Nephron progenitor cell (in vitro differentiated cells): ENCODE results near the gene INTS3.

ENCODE experiments used
- DNase-seq: peaks from one replicate; pipeline ENCODE4 v3.0.0; 2021
- H3K27ac Mint-ChIP-seq: 2 replicates; pipeline ENCODE4 v1.8.0; 2021; ENCODE audit warnings: mild to moderate bottlenecking, moderate library complexity, mixed read lengths
- H3K27me3 Mint-ChIP-seq: 2 replicates; pipeline ENCODE4 v1.8.0; 2021; ENCODE audit warnings: mild to moderate bottlenecking, low read depth, mixed read lengths; ENCODE audit not compliant: poor library complexity
- H3K36me3 Mint-ChIP-seq: 2 replicates; pipeline ENCODE4 v1.8.0; 2021; ENCODE audit warnings: low read depth, mixed read lengths
- H3K4me1 Mint-ChIP-seq: 2 replicates; pipeline ENCODE4 v1.8.0; 2021; ENCODE audit warnings: mixed read lengths
- H3K4me3 Mint-ChIP-seq: 2 replicates; pipeline ENCODE4 v1.8.0; 2021; ENCODE audit warnings: mild to moderate bottlenecking, moderate library complexity, mixed read lengths
- H3K9me3 Mint-ChIP-seq: 2 replicates; pipeline ENCODE4 v1.8.0; 2021; ENCODE audit warnings: mild to moderate bottlenecking, moderate library complexity, mixed read lengths
- TF ChIP-seq, protein P1 (sequence below): fragments of 200-600 bp; sonication (generic); IDR thresholded peaks from 2 replicates; pipeline ENCODE4 v1.5.0; 2021; ENCODE audit warnings: antibody characterized with exemption

Gene INTS3

DNA sequence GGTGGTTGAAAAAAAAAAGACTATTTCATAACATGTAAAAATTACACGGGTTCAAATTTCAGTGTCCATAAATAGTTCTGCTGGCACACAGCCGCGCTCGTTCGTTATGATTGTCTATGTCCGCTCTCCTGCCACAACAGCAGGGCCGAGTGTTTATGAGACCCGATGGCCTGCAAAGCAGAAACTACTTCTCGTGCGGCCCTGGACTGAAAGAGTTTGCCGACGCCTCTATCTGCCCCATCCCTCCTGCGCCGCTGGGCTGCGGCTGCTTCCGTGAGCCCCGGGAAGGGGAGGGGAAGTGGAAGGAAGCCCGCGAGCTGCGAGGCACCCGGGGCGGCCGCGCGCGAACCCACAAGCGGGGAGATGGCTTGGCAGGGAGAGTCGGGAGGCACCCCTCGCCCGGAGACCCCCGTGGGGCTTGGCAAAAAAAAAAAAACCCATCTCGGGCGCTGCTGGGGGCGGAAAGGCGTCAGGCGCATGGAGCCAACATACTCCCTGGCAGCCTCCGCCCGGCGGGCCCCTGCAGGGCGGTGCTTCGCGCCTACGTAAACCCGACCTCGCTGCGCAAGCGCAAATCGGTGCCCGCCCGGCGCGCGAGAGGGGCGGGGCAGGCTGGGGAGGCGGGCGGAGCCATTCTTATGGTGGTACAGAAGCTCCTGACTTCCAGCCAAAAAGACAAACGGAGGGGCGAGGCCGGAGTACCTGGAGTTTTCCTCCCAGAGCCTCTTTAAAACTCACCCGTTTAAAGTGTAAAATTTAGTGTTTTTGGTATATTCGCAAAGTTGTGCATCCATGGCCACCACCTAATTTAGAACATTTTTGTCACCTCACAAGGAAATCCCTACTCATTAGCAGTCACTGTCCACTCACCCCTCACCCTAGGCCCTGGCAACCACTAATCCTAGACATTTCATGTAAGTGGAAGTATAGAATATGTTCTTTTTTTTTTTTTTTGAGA lies 55.7 kb downstream of the INTS3 start:
- H3K4me1 Mint-ChIP-seq: peaks cover 32% of the 10 kb centered on the region

DNA sequence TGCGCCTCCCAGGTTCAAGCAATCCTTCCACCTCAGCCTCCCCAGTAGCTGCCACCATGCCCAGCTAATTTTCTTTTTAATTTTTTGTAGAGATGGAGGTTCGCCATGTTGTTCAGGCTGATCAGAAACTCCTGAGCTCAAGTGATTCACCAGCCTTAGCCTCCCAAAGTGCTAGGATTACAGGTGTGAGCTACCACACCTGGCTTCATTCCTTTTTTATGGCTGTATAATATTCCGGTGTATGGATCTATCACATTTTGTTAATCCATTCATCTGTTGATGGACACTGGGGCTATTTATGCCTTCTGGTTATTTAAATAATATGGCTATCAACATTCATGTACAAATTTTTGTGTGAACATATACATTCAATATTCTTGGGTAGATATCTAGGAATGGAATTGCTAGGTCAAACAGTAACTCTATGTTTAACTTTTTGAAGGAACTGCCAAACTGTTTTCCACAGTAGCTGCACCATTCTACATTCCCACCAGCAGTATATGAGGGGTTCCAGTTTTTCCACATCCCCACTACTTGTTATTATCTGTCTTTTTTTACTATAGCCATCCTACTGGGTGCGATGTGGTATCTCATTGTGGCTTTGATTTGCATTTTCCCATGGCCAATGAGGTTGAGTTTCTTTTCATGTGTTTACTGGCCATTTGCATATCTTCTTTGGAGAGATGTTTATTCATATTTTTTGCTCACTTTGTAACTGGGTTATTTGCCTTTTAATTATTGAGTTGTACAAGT lies 58.4 kb downstream of the INTS3 start:
- Mint-ChIP-seq H3K4me3 (no peak overlapping the region), H3K9me3 (no peaks in the 10 kb centered on the region), H3K27me3 (peaks cover 6% of the 10 kb centered on the region), H3K27ac (no peak overlapping the region), H3K4me1 (peaks cover 43% of the 10 kb centered on the region), H3K36me3 (no peaks in the 10 kb centered on the region)
- DNase-seq: no peak
- TF ChIP-seq, protein P1, sequence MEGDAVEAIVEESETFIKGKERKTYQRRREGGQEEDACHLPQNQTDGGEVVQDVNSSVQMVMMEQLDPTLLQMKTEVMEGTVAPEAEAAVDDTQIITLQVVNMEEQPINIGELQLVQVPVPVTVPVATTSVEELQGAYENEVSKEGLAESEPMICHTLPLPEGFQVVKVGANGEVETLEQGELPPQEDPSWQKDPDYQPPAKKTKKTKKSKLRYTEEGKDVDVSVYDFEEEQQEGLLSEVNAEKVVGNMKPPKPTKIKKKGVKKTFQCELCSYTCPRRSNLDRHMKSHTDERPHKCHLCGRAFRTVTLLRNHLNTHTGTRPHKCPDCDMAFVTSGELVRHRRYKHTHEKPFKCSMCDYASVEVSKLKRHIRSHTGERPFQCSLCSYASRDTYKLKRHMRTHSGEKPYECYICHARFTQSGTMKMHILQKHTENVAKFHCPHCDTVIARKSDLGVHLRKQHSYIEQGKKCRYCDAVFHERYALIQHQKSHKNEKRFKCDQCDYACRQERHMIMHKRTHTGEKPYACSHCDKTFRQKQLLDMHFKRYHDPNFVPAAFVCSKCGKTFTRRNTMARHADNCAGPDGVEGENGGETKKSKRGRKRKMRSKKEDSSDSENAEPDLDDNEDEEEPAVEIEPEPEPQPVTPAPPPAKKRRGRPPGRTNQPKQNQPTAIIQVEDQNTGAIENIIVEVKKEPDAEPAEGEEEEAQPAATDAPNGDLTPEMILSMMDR: no peak

More for the DNA sequence above, 55.7 kb downstream of the INTS3 start:
- Mint-ChIP-seq H3K36me3 (no peaks in the 10 kb centered on the region), H3K27ac (peak overlapping the region; percentile 89), H3K4me3 (peak overlapping the region; percentile 84), H3K9me3 (no peaks in the 10 kb centered on the region), H3K27me3 (peaks cover 6% of the 10 kb centered on the region)
- TF ChIP-seq, protein P1: no peak
- DNase-seq: peak; percentile 94

DNA sequence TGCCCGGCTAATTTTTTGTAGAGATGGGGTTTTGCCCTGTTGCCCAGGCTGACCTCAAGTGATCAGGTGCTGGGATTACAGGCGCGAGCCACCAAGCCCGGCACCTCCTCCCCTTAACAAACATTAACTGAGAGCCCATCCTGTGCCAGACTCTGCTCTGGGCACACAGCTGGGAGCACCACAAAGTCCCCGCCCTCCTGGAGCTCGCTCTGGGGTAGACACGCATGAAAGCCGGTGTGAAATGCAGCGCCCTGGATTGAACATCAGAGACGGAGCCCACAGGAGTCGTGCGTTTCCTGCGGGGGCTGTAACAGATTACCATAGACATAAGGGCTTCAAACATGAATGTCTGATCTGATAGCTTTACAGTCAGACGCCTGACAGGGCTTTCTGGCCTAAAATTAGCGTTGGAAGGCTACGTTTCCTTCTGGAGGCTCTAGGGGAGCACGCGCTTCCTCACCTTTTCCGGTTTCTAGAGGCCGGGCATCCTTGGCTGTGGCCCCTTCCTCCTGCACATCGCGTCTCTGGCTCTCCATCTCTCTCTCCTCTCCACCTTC lies 61.7 kb downstream of the INTS3 start:
- Mint-ChIP-seq H3K9me3 (no peaks in the 10 kb centered on the region), H3K36me3 (no peaks in the 10 kb centered on the region), H3K4me1 (peaks cover 53% of the 10 kb centered on the region), H3K27ac (no peak overlapping the region), H3K27me3 (peaks cover 6% of the 10 kb centered on the region), H3K4me3 (no peak overlapping the region)
- TF ChIP-seq, protein P1: no peak
- no peak for DNase-seq

DNA sequence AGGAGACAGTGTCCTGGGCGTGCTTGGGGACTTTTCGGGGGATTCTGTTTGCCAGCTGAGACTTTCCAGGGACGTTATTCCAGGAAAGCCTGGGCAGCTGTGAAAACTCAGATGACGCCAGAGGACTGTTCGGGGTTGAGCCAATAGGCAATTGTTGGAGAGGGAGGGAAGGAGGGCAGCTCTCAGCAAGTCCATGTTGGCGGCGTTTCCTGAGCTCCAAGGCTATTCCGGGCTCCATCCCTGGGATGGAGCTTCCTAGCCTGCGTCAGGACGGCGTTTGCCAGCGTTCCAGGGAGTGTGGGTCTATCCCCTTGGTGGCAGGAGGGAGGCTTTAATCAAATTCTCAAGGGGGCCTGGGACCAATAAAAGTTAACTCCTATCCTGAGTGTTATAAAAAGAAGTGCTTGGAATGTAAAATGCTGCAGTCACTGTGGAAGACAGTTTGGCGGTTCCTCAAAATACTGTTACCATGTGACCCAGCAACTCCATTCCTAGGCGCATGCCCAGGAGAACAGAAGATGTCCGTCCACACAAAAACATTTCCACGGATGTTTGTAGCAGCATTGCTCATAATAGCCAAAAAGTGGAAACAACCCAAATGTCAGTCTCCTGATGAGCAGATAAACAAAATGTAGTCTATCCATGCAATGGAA lies 62.6 kb downstream of the INTS3 start:
- H3K4me1 Mint-ChIP-seq: peaks cover 56% of the 10 kb centered on the region
- H3K9me3 Mint-ChIP-seq: no peaks in the 10 kb centered on the region
- H3K4me3 Mint-ChIP-seq: no peak overlapping the region
- DNase-seq: no peak
- H3K27me3 Mint-ChIP-seq: peaks cover 6% of the 10 kb centered on the region
- H3K27ac Mint-ChIP-seq: no peak overlapping the region
- TF ChIP-seq, protein P1: no peak
- H3K36me3 Mint-ChIP-seq: no peaks in the 10 kb centered on the region

DNA sequence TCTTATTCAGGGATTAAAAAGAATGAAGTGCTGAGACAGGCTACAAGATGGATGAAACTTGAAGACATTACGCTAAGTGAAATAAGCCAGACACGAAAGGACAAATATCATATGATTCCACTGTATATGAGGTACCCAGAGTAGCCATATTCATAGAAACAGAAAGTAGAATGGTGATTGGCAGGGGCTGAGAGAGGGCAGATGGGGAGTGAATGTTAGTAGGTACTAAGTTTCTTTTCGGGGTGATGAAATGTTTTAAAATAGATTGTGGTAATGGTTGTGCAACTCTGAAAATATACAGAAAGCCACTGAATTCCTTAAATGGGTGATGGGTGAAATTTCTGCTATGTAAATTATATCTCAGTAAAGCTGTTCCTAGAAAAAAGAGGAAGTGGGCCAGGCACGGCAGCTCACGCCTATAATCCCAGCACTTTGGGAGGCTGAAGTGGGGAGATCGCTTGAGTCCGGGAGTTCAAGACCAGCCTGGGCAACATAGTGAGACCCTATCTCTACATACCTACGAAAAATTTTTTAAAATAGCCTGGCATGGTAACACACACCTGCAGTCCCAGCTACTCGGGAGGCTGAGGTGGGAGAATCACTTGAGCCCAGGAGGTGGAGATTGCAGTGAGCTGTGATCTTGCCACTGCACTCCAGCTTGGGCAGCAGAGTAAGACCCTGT lies 63.3 kb downstream of the INTS3 start:
- H3K27ac Mint-ChIP-seq: no peak overlapping the region
- no peak overlapping the region for H3K4me3 Mint-ChIP-seq
- TF ChIP-seq, protein P1: no peak
- peaks cover 54% of the 10 kb centered on the region for H3K4me1 Mint-ChIP-seq
- no peaks in the 10 kb centered on the region for H3K36me3 Mint-ChIP-seq
- H3K9me3 Mint-ChIP-seq: no peaks in the 10 kb centered on the region
- DNase-seq: no peak
- peaks cover 6% of the 10 kb centered on the region for H3K27me3 Mint-ChIP-seq
